ENCODE data around the gene GPD1.
"Not testable (repeated sequence)": the region's sequence is repeated elsewhere in the genome, so short reads cannot be mapped to it uniquely, and the experiment has no call there.

GPD1 gene

DNA sequence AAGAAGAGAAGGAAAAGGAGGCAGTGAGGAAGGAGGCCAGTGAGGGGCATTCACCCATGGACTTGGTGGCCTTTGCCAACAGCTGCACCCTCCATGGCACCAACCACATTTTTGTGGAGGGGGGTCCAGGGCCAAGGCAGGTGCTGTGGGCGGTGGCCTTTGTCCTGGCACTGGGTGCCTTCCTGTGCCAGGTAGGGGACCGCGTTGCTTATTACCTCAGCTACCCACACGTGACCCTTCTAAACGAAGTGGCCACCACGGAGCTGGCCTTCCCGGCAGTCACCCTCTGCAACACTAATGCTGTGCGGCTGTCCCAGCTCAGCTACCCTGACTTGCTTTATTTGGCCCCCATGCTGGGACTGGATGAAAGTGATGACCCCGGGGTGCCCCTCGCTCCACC, 30.1 kb upstream of the GPD1 start:
- DNase-seq (ENCODE audit: low read depth): no peak

DNA sequence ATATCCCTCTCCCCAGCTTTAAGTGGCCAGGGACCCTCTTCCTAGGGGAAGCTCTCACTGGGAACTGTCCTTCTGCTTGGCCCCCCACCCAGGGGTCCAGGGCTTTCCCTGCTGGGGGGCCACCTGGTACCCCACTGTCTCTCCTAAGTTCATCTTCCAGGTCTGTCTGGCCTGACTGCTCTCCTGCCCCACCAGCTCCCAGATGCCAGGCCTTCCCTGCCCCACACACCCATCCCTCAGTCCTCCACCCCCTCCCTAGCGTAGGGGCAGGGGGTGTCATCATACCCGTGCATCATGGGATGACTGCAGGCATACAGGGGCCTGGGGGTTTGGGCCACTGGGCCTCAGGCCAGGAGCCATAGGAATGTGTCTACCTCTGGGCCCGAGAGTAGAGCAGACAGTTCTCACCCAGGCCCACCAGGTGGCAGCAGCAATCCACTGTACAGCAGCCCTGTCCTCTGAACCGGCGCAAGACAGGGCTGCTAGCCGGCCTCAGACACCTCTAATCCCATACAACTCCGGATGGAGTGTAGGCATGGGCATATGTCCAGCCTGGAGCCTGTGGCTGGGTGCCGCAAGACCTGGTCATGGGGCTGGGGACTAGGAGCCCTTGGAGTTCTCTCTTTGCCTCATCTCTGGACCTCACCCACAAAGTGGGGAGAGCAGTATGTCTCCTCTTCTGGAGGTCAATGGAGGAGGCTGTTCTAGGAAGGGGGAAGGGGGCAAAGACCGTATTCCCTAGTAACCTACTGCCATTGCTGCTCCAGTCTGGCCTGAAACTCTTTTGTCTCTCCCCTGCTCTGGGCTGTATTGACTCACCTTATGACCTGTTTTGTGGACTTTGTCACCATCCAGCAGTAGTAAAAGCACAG, 28.6 kb upstream of the GPD1 start:
- DNase-seq (ENCODE audit: low read depth): peak; percentile 65

DNA sequence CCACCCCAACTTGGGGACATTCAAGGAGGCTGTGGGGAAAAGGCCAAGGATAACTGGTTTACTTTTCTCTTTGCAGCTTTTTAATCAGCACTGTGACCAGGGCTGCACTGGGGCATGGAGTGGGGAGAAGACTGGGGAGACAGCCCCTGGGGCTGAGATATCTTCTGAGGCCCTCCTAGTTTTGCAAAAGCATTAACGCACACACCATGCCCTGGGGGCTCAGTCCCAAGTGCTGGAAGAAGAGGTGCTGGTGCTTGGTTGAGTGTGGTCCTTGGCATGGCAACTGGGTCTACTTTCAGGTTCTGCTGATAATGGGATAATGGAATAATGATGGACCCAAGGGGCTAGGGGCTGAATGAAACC, 28.0 kb upstream of the GPD1 start:
- DNase-seq (ENCODE audit: low read depth): no peak

DNA sequence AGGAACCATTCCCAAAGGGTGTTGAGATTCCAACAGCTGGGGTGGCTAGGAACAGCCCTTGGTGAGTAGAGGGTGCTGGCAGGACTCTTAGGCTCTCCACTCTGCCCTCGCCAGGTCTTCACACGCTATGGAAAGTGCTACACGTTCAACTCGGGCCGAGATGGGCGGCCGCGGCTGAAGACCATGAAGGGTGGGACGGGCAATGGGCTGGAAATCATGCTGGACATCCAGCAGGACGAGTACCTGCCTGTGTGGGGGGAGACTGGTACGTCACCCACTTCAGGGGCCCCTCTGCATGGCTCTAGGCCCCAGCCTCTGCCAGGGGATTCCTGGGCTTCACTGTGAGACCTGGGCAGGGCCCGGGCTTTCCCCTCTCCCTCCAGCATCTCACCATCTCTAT, 26.7 kb upstream of the GPD1 start:
- no peak for DNase-seq (ENCODE audit: low read depth)

DNA sequence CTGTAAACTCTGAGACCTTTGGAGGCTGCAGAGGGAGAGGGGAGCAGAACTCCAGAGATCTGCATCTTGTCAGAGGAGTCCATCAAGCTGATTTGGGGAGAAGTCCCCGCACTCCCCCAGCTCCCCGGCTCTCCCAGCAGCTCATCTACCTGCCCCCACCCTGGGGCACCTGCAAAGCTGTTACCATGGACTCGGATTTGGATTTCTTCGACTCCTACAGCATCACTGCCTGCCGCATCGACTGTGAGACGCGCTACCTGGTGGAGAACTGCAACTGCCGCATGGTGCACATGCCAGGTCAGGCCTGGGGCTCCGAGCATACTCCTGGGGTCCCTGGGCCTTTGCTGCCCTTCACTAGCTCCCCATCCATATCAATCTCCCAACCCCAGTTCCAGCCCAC, 25.5 kb upstream of the GPD1 start:
- no peak for DNase-seq (ENCODE audit: low read depth)

DNA sequence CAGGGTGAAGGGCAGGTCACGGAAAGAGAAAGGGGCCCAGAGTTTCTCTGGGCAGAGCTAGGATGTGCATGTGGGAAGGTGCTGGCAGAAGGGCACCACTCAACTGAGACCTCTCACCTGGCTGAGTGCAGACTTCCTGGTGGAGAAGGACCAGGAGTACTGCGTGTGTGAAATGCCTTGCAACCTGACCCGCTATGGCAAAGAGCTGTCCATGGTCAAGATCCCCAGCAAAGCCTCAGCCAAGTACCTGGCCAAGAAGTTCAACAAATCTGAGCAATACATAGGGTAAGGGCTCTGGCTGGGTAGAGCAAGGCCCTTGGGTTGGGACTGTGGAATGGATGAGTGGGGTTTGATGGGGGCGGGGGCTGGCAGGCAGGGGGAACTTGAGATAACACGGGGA, 24.0 kb upstream of the GPD1 start:
- DNase-seq (ENCODE audit: low read depth): no peak

DNA sequence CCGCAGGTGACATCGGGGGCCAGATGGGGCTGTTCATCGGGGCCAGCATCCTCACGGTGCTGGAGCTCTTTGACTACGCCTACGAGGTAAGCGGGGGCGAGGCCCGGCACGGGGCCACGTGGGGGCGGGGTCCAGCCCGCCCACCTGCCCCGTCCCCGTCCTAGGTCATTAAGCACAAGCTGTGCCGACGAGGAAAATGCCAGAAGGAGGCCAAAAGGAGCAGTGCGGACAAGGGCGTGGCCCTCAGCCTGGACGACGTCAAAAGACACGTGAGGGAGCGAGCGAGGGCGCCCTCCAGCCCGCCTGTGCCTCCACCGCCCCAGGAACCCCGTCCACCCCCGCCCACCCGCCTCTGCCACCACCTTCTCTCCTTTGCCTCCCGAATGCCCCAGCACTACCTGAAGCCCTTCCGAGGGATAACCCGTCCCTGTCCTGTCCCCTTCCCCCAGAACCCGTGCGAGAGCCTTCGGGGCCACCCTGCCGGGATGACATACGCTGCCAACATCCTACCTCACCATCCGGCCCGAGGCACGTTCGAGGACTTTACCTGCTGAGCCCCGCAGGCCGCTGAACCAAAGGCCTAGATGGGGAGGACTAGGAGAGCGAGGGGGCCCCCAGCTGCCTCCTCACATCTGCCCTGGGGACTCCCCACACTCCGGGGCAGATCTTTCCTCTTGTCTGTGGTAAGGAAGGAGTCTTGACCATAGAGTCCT, 22.6 kb upstream of the GPD1 start:
- DNase-seq (ENCODE audit: low read depth): no peak

DNA sequence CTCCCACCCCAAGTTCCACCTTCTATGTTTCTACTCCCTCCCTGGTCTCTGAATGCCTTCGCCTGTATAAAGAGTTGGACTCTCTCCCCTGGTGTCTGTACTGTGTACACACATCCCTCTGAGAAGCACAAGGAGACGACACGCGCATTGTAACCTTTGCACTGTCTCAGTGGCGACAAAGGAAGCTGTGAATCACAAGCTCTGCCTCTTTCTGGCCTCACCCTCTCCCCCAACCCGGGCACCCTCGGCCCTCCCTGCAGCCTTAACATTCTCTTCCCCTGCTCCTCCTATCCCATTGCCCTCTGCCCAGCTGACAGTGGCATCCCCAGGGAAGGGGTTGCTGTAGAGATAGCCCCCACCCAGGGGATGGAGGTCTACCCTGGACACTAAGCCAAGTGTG, 21.2 kb upstream of the GPD1 start:
- DNase-seq (ENCODE audit: low read depth): no peak

DNA sequence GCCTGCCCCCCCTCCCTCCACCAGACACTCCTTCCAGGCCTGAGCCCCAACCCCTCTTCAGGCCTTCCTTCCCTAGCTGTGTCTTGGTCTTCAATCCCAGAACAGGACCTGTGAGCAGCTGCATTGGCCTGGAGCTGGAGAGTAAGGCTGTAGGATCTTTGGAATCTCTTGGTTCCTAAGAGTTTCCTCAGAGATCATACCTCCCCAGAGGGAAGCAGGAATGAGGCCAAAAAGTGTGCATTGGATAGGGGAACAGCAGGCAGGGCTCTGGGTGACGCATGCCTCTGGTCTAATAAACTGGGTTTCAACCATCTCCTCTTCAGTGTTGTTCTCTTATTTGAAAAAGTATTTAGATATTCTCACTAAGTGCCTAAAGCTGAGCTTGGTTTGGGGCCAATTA, 20.5 kb upstream of the GPD1 start:
- no peak for DNase-seq (ENCODE audit: low read depth)

DNA sequence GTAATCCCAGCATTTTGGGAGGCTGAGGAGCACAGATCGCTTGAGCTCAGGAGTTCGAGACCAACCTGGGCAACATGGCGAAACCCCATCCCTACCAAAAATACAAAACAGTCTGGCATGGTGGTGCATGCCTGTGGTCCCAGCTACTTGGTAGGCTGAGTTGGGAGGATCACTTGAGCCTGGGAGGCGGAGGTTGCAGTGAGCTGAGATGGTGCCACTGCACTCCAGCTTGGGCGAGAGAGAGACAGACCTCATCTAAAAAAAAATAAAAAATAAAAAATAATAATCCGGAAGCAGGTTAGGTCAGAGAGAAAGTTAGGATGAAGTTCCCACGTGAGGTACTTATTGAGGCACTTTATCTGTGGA, 19.4 kb upstream of the GPD1 start:
- not testable (repeated sequence) for DNase-seq (ENCODE audit: low read depth)

DNA sequence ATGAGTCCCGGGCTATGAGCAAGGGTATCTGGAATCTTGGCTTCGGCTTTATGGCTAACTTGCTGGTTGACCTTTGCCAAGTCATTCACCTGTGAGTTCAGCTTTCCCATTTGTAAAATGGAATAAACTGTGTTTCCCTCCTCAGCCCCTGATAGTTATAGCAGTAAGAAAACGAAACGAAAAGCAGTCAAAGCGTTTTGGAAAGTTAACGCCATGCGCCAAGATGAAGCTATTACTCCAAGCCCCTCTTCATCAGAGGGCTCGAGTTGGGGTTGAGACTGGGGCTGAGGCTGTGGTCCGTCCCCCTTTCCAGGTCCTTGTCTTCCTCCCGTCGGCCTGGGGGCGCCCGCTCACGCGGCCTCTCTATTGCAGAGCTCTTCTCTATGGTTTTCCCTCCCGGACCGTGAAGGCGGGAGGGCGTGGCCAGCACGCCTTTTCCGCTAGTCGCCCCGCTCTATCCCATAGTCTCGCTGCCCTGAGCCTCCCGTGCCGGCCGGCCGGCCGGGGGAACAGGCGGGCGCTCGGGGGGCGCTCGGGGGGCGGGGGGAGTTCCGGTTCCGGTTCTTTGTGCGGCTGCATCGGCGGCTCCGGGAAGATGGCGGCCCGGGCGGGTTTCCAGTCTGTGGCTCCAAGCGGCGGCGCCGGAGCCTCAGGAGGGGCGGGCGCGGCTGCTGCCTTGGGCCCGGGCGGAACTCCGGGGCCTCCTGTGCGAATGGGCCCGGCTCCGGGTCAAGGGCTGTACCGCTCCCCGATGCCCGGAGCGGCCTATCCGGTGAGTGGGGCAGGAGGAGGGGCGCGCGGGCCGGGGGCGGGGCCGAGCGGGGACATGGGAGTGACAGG, 18.8 kb upstream of the GPD1 start, which contains the start of gene SMARCD1:
SMARCD1 (plus strand) TSS at position 568 of the 840 bp plus-strand sequence; CDS start at position 596, 28 bp downstream.
- peak; percentile 82 for DNase-seq (ENCODE audit: low read depth)

DNA sequence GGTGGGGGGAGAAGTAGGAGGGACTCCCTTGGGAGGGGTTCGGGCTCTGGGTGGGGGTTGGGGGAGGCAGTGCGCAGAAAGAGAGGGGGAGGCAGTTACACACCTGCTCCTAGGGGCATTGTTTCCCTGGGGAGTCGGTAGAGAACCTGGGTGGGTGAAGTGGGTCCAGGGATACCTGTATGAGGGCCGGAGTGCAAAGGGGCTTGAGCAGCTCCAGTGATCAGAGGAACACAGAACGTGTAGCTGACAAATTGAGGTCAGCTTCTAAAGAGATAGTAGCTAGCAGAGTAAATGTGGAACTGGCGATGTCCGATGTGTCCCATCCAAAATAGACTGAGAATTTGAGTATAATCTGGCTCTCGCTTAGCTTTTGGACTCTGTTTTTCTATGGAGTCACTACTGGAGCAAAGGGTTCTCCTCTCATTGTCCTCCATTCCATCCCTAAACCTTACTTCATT, 18.2 kb upstream of the GPD1 start:
- no peak for DNase-seq (ENCODE audit: low read depth)

DNA sequence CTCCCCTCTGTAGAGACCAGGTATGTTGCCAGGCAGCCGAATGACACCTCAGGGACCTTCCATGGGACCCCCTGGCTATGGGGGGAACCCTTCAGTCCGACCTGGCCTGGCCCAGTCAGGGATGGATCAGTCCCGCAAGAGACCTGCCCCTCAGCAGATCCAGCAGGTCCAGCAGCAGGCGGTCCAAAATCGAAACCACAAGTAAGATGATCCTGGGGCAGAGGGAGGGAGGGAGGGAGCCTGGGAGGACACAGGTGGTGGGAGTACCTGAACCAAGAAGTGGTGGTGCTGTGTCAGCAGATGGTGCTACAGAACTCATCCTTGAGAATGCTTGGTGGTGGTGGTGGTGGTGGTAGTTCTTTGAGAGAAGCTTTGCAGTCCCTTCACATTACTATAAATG, 17.7 kb upstream of the GPD1 start:
- DNase-seq (ENCODE audit: low read depth): no peak

DNA sequence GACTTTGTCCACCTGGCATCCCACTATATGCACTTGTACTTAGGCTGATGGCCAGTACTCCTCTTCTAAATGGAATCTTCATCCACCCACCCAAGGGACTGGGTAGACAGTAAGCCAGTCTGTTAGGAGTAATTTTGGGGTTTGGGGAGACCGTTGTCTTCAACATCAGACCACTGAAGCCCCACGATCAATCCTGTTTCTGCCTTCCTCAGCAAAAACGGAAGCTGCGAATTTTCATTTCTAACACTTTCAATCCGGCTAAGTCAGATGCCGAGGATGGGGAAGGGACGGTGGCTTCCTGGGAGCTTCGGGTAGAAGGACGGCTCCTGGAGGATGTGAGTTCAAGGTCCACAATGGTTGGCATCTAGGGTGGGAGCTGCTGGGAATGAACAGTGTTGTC, 16.7 kb upstream of the GPD1 start:
- no peak for DNase-seq (ENCODE audit: low read depth)

DNA sequence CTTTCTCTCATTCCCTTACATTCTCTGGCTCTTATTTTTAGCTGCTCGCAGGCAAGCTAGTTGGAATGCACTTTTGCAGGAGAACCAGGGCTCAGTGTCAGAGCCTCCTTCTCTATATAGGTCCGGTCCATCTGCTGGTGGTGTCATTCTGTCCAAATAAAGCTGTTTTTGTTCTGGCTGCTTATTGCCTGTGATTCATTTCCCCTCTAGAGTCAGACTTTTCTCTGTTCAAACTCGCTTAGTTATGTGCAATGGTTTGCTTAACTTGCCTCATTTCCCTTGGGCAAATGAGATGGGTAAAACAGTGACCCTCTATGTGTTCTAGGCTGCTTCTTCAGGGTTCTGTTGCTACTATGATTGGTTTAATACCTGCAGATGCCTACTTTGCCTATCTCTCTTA, 15.8 kb upstream of the GPD1 start:
- DNase-seq (ENCODE audit: low read depth): no peak

DNA sequence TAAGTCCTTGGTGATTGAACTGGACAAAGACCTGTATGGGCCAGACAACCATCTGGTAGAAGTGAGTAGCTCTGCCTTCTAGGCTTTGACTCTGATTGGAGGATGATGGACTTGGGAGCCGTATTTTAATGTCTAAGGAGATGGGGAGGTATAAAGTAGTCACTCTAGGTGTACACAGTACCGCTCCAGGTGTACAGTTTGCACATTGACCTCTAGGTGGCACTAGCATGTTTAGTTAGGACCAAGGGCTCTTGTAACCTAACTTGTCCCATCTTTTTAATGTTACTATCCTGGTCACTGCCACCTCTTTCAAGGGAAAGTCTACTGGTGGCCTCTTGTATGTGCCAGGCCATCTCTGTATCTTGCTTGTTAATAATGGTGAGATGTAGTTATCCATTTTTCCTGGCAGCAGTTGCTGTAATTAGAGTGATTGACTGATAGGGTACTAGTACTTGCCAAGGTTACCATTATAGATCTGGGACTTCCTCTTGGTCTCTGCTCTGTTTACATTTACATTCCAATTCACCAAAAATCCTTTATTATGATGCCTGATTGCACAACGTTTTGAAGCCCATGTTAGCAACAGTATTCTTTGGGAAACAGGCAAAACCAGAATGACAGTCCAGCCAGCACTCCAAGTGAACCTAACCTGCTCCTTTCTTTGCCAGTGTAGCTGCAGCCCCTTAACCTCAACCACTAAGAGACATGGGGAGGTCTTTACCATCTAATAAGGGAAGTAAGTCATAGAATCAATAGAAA, 15.1 kb upstream of the GPD1 start:
- peak; percentile 17 for DNase-seq (ENCODE audit: low read depth)

DNA sequence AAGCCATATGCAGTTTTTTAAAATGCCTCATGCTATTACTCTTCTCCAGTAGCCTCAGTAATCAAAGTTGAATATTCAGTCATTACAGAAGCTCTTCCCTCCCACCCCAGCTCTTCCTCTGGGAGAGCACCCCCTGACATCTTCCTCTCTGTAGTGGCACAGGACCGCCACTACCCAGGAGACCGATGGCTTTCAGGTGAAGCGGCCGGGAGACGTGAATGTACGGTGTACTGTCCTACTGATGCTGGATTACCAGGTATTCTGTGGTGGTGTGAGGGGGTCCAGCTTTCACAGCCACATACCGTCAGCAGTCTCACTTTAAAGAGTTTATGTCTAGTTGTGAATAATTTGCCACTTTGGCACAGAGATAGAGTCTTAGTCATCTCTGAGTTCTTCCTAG, 14.1 kb upstream of the GPD1 start:
- DNase-seq (ENCODE audit: low read depth): no peak

DNA sequence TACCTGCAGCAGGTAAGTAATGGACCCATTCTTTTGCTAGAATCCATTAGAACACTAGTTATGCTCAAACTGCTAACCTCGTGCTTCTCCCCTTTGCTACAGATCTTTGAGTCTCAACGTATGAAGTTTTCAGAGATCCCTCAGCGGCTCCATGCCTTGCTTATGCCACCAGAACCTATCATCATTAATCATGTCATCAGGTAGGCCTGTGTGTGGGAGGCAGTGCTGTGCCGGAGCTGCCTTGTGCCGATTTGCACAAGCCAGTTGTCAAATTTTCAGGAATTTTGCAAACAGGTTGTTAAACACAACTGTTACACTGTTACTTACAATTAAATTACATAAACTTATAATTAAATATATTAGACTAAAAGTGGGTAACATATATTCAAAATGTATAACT, 13.4 kb upstream of the GPD1 start:
- no peak for DNase-seq (ENCODE audit: low read depth)

DNA sequence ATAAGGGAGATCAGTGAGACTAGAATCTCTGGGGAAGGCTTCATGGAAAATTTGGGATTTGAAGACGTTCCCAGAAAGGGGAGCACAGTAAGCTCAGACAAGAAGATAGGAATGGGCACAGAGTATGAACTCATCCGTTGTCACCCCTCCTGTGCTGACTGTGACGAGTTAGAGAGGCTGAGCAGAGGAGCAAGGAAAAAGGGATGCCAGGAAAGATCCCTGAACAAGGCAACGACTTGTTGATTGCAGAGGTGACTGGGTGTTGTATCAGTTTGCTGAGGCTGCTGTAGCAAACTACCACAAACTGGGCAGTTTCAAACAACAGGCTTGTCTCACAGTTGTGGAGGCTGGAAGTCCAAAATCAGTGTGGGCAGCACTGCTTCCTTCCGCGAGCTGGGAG, 5.9 kb upstream of the GPD1 start:
- DNase-seq (ENCODE audit: low read depth): no peak

DNA sequence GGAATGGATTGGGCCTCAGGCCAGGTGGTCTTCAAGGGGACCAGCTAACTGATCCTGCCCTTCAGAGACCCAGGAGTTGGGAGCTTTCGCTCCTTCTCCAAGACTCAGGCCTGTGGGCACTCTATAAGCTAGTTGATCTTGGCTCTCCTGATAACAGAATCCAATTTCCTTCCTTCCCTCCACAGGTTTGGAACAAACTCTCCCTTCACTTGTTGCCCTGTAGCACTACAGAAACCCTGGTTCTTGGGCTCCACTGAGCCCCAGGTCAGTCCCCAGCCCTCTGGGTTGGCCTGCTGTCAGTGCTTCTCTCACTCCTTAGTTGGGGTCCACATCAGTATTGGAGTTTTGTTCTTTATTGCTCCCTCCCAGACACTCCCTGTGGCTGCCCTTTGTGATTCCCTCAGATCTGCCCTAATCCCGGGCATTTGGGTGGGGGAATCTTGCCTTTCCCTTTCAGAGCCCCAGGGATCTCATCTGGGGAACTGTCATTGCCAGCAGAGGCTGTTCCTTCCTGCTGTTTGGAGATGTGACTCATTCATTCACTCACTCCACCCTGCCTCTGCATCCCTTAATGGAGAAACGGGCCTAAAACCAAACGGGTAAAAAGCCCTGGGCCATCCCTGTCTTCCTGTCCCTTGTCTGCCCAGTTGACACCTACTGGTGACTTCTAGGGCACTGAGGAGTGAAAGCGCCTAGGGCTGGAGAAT, 4.4 kb upstream of the GPD1 start:
- no peak for DNase-seq (ENCODE audit: low read depth)

DNA sequence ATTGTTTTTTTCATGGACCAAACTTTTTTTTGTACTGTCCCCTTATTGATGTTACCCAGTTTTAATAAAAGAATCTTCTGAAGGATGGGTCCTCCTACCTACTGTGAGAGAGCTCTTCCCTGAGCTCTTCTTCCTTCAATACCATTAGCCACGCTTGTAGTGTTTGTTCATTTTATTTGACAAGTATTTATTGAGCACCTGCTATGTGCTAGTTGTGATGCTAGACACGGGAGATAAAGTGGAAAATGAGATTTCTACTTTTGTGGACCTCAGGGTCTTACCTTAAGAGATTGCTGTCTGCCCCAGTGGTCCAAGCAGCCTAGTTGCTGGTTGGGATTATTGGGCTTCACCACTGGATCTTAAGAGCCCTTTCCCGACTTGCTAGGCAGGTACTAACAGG, 3.2 kb upstream of the GPD1 start:
- DNase-seq (ENCODE audit: low read depth): no peak

Measured in activated T-helper 1 cell treated with Interleukin-2 at 50 U/mL for 16 hours (primary cell).